Neural progenitor cell (in vitro differentiated cells): Measurements from ENCODE around the gene MLYCD. TPM values are rescaled to one million over a fixed set of nuclear protein-coding genes. Genes with fewer than 3 reads are reported as not detected.

Experiments used
- DNase-seq: peaks from one replicate; pipeline ENCODE4 v3.0.0-alpha.2; 2016; ENCODE audit warnings: low spot score
- H2AFZ ChIP-seq: fragments of 200-600 bp; sonication (generic); replicated peaks from 2 replicates; pipeline ENCODE4 v1.6.1; 2016; ENCODE audit warnings: antibody characterized with exemption
- H3F3A ChIP-seq: fragments of 200-600 bp; sonication (generic); 2 replicates; pipeline ENCODE4 v1.6.1; 2016; ENCODE audit warnings: antibody characterized with exemption, low read depth
- H3K27ac ChIP-seq: fragments of 200-600 bp; sonication (generic); 2 replicates; pipeline ENCODE4 v1.5.1; 2016; ENCODE audit warnings: mild to moderate bottlenecking
- H3K27me3 ChIP-seq: fragments of 200-600 bp; sonication (generic); 2 replicates; pipeline ENCODE4 v1.6.1; 2016; ENCODE audit warnings: mild to moderate bottlenecking, moderate library complexity
- H3K36me3 ChIP-seq: fragments of 200-600 bp; sonication (generic); 2 replicates; pipeline ENCODE4 v1.5.1; 2016
- H3K4me1 ChIP-seq: fragments of 200-600 bp; sonication (generic); 2 replicates; pipeline ENCODE4 v1.6.1; 2016; ENCODE audit warnings: mixed run types
- H3K4me2 ChIP-seq: fragments of 200-600 bp; sonication (generic); 2 replicates; pipeline ENCODE4 v1.6.1; 2016
- H3K4me3 ChIP-seq: fragments of 200-600 bp; sonication (generic); 2 replicates; pipeline ENCODE4 v1.5.1; 2016
- H3K79me2 ChIP-seq: fragments of 200-600 bp; sonication (generic); 2 replicates; pipeline ENCODE4 v1.6.1; 2016; ENCODE audit warnings: low read depth
- H3K9ac ChIP-seq: fragments of 200-600 bp; sonication (generic); 2 replicates; pipeline ENCODE4 v1.6.1; 2016
- H3K9me3 ChIP-seq: fragments of 200-600 bp; sonication (generic); 2 replicates; pipeline ENCODE4 v1.5.1; 2016; ENCODE audit warnings: low read depth
- H4K20me1 ChIP-seq: fragments of 200-600 bp; sonication (generic); 2 replicates; pipeline ENCODE4 v1.6.1; 2016; ENCODE audit warnings: low read depth
- H3K27ac Mint-ChIP-seq: 3 replicates; pipeline ENCODE4 v1.8.0; 2021; ENCODE audit warnings: mixed read lengths
- H3K27me3 Mint-ChIP-seq: 2 replicates; pipeline ENCODE4 v1.8.0; 2022; ENCODE audit warnings: low read depth, mild to moderate bottlenecking, inconsistent platforms, moderate library complexity, mixed read lengths; ENCODE audit not compliant: insufficient read depth
- H3K36me3 Mint-ChIP-seq: 3 replicates; pipeline ENCODE4 v1.8.0; 2021; ENCODE audit warnings: mixed read lengths
- H3K4me1 Mint-ChIP-seq: 3 replicates; pipeline ENCODE4 v1.8.0; 2021; ENCODE audit warnings: mixed read lengths
- H3K4me3 Mint-ChIP-seq: 3 replicates; pipeline ENCODE4 v1.8.0; 2021; ENCODE audit warnings: mild to moderate bottlenecking, moderate library complexity, mixed read lengths
- H3K9me3 Mint-ChIP-seq: 3 replicates; pipeline ENCODE4 v1.8.0; 2020; ENCODE audit warnings: mixed read lengths
- EZH2 ChIP-seq: fragments of 200-600 bp; sonication (generic); IDR thresholded peaks from 2 replicates; pipeline ENCODE4 v1.6.1; 2017; ENCODE audit warnings: antibody characterized with exemption, mild to moderate bottlenecking, moderate library complexity
- EZH2phosphoT487 ChIP-seq: fragments of 200-600 bp; sonication (generic); IDR thresholded peaks from 2 replicates; pipeline ENCODE4 v1.6.1; 2017; ENCODE audit warnings: antibody characterized with exemption
- total RNA-seq: library from RNA; depleted of rRNA; stranded (reverse); fragments of >200 nt; gene quantifications from 2 replicates; pipeline ENCODE4 v1.2.3, GENCODE V29; 2015; ENCODE audit warnings: low replicate concordance
- TF ChIP-seq, protein P1 (sequence below): fragments of 200-600 bp; sonication (generic); IDR thresholded peaks from 2 replicates; pipeline ENCODE4 v1.5.1; 2017; ENCODE audit warnings: antibody characterized with exemption, mild to moderate bottlenecking

Gene MLYCD
- total RNA-seq, 1 donor from 2014 or later: 2.5 TPM

DNA sequence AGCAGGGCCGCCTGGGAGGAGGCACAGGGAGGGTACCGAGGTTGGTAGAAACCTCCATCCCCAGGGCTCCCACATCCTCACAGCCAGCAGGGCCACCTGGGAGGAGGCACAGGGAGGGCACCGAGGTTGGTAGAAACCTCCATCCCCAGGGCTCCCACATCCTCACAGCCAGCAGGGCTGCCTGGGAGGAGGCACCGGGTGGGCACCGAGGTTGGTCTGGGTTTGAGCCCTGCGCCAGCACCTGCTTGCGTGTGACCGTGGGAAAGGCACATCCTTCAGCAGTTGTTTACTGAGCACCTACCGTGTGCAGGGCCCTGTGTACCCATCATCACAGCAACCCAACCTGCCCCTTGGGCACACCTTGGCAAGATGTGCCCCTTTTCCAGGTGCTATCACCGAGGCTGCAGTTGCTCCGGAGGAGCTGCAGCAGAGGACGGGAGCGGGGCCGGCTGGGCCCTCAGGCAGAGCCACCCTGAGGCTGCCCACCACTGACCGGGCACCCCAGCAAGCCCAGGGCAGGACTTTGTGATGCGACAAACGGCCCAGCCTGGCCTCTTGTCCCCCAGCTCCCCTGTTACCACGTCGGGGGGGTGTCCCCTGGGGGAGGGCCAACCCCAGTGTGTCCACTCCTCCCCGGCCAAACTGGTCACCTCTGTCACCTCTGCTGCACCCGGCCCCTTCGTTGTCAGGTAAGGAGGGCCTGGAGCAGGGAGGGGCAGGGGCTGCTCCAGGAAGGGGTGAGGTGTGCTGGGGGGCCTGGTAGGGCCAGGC is 32.0 kb downstream of the MLYCD start:
- Mint-ChIP-seq H3K4me3 (no peak overlapping the region), H3K4me1 (peaks cover 18% of the 10 kb centered on the region), H3K9me3 (no peaks in the 10 kb centered on the region), H3K36me3 (no peaks in the 10 kb centered on the region), H3K27ac (no peak overlapping the region), H3K27me3 (peaks cover 14% of the 10 kb centered on the region)
- Histone ChIP-seq H4K20me1 (no peaks in the 10 kb centered on the region), H3K27ac (no peak overlapping the region), H3K27me3 (no peaks in the 10 kb centered on the region), H3K79me2 (no peaks in the 10 kb centered on the region), H3K4me1 (peaks cover 11% of the 10 kb centered on the region), H3K9me3 (no peaks in the 10 kb centered on the region), H3K4me2 (no peak overlapping the region), H3K9ac (no peak overlapping the region), H2AFZ (no peak overlapping the region), H3F3A (peaks cover 12% of the 10 kb centered on the region), H3K4me3 (no peak overlapping the region), H3K36me3 (no peaks in the 10 kb centered on the region)
- no peak for DNase-seq
- no peak for TF ChIP-seq EZH2
- TF ChIP-seq, protein P1, sequence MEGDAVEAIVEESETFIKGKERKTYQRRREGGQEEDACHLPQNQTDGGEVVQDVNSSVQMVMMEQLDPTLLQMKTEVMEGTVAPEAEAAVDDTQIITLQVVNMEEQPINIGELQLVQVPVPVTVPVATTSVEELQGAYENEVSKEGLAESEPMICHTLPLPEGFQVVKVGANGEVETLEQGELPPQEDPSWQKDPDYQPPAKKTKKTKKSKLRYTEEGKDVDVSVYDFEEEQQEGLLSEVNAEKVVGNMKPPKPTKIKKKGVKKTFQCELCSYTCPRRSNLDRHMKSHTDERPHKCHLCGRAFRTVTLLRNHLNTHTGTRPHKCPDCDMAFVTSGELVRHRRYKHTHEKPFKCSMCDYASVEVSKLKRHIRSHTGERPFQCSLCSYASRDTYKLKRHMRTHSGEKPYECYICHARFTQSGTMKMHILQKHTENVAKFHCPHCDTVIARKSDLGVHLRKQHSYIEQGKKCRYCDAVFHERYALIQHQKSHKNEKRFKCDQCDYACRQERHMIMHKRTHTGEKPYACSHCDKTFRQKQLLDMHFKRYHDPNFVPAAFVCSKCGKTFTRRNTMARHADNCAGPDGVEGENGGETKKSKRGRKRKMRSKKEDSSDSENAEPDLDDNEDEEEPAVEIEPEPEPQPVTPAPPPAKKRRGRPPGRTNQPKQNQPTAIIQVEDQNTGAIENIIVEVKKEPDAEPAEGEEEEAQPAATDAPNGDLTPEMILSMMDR: no peak
- no peak for TF ChIP-seq EZH2phosphoT487

GRCh38 chr16:83931556-83931955 is 32.6 kb downstream of the MLYCD start:
- Mint-ChIP-seq H3K9me3 (no peaks in the 10 kb centered on the region), H3K4me1 (peaks cover 16% of the 10 kb centered on the region), H3K4me3 (no peak overlapping the region), H3K36me3 (no peaks in the 10 kb centered on the region), H3K27ac (no peak overlapping the region), H3K27me3 (peaks cover 12% of the 10 kb centered on the region)
- no peaks in the 10 kb centered on the region for H3K79me2 ChIP-seq
- no peaks in the 10 kb centered on the region for H3K27me3 ChIP-seq
- no peak for DNase-seq
- H3K9me3 ChIP-seq: no peaks in the 10 kb centered on the region
- no peak overlapping the region for H3K9ac ChIP-seq
- no peak overlapping the region for H2AFZ ChIP-seq
- H3K27ac ChIP-seq: no peak overlapping the region
- peaks cover 12% of the 10 kb centered on the region for H3F3A ChIP-seq
- peaks cover 8% of the 10 kb centered on the region for H3K4me1 ChIP-seq
- H3K36me3 ChIP-seq: no peaks in the 10 kb centered on the region
- TF ChIP-seq EZH2phosphoT487: no peak
- TF ChIP-seq EZH2: no peak
- TF ChIP-seq, protein P1: no peak
- no peaks in the 10 kb centered on the region for H4K20me1 ChIP-seq
- no peak overlapping the region for H3K4me3 ChIP-seq
- H3K4me2 ChIP-seq: no peak overlapping the region

DNA sequence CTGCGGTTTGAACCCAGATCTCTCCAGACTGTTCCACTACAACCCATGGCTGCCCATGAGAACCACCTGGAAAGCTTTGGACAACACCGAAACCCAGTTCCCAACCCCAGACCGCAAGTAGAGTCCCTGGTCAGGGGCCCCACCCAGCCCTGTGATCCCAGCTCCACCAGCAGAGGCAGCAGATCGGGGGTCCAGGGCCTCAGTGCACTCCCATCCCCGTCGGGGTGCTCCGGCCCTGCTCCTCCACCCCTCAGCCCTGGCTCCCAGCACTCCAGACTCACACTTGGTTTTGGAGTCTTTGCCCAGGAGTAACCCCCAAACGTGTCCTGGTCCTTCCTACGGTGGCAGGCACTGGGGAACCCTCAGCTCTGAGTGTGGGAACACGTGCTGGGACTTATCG is 33.4 kb downstream of the MLYCD start:
- H3K36me3 Mint-ChIP-seq: no peaks in the 10 kb centered on the region

More for the DNA sequence above, 33.4 kb downstream of the MLYCD start:
- Histone ChIP-seq H3K27me3 (no peaks in the 10 kb centered on the region), H3K4me3 (no peak overlapping the region), H3K4me1 (peaks cover 3% of the 10 kb centered on the region), H3K9me3 (no peaks in the 10 kb centered on the region), H3K36me3 (no peaks in the 10 kb centered on the region), H3K9ac (no peak overlapping the region), H3F3A (peaks cover 6% of the 10 kb centered on the region), H3K79me2 (no peaks in the 10 kb centered on the region), H3K27ac (no peak overlapping the region), H4K20me1 (no peaks in the 10 kb centered on the region), H3K4me2 (no peak overlapping the region), H2AFZ (no peak overlapping the region)
- peaks cover 12% of the 10 kb centered on the region for H3K27me3 Mint-ChIP-seq
- H3K9me3 Mint-ChIP-seq: no peaks in the 10 kb centered on the region
- H3K27ac Mint-ChIP-seq: no peak overlapping the region
- no peak for DNase-seq
- no peak overlapping the region for H3K4me3 Mint-ChIP-seq
- peaks cover 15% of the 10 kb centered on the region for H3K4me1 Mint-ChIP-seq
- TF ChIP-seq EZH2phosphoT487 (no peak), EZH2 (no peak)
- TF ChIP-seq, protein P1: no peak
